HG02884 (cell line): Measurements from ENCODE around the gene KSR1.

Experiments used
- ATAC-seq: cut with Tn5 transposase; IDR thresholded peaks from one replicate; pipeline ENCODE4 v1.9.1; 2021; ENCODE audit warnings: mild to moderate bottlenecking, moderate library complexity; ENCODE audit not compliant: unreplicated experiment

Gene KSR1

GRCh38 chr17:27581016-27581415, 124.8 kb downstream of the KSR1 start:
- ATAC-seq: no peak

DNA sequence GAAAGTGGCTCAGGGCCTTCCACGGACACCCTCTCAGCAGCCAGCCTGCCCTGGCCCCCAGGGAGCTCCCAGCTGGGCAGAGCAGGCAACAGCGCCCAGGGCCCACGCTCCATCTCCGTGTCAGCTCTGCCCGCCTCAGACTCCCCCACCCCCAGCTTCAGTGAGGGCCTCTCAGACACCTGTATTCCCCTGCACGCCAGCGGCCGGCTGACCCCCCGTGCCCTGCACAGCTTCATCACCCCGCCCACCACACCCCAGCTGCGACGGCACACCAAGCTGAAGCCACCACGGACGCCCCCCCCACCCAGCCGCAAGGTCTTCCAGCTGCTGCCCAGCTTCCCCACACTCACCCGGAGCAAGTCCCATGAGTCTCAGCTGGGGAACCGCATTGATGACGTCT, 126.4 kb downstream of the KSR1 start:
- no peak for ATAC-seq

DNA sequence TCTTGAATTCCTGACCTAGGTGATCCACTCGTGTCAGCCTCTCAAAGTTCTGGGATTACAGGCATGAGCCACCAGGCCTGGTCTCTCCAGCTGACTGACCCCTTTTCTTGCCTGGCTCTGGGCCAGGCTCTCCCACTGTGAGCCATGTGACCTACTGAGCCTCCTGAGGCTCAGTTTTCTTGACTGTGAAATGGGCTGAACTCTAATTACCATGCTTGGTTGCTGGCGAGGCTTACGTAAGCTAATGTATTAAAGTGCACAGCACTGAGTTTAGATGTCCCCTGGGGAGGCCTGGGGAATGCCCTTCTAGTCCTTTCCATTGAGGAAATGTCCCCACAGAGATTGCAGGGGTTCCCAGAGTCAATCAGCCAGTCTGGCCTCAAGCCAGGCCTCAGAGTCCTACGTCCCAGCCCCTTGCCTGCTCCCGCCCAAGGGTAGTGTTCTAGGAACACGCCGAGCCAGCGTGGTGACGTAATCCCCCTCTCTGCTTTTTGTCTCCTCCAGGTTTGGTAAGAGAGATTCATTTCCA, 129.0 kb downstream of the KSR1 start:
- no peak for ATAC-seq

GRCh38 chr17:27585792-27586191, 129.5 kb downstream of the KSR1 start:
- ATAC-seq: no peak

GRCh38 chr17:27586203-27586721, 130.0 kb downstream of the KSR1 start:
- no peak for ATAC-seq

DNA sequence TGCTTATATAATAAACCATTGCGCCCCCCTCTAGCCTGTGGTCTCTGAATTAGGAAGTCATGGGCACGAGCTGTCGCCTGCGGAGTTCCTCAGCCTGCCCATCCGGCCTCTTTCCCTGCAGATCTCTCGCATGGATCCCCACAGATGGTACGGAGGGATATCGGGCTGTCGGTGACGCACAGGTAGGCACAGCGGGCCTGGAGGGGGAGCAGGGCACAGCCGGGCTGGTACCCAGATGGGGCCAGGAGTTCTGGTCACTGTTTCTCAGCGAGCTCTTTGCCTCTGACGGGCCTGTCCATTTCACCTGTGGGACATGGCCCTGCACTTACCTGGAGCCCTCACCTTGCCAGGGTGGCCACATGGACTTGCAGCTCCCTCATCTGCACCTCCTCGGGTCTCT, 132.1 kb downstream of the KSR1 start:
- ATAC-seq: no peak

DNA sequence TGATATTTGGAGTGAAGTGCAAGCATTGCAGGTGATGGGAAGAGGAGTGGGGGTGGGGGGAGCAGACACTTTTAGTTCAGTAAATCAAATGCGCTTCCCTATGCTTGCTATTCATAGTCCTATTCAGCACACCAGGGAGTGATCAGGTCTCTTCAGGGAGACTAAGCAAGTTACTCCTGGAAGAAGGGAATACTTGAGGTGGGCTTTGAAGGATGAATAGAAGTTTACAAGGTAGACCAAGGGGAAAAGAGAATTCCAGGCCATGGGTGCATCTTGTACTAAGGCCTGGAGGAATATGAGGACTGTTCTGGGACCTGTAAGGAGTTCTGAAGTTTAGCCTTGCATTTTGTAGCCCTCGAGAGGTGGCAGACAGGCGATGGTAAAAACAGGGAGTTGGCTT, 134.6 kb downstream of the KSR1 start:
- ATAC-seq: no peak

GRCh38 chr17:27591986-27592385, 135.7 kb downstream of the KSR1 start:
- ATAC-seq: no peak

DNA sequence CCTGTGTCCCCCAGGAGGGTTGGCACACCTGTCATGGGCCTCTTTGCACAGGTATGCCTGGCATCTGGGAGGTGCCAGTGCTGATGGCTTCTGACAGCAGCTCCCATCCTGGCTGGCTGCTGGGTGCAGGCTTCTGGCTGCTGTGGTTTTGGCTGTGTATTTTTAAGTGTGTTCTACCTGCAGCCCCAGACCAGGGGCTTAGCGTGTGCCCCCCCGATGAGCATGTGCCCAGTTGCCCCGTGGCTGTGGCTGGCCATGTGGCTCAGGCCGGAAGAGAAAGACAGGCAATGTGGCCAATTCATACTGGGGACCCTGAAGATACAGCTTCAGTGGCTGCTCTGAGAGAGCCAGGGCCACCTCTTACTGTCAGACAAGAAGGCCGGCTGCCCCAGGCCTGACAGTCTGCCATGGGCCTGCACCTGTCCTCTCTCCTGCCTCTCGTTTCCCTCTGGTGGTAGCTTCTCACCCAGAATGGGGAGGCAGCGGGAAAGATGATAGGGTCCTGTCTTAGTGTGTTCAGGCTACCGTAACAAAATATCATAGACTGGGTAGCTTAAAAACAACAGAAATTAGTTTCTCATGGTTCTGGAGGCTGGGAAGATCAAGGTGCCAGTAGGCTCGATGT, 137.1 kb downstream of the KSR1 start:
- no peak for ATAC-seq

- ATAC-seq: no peak
Observed at GRCh38 chr17:27593857-27594255, 137.6 kb downstream of the KSR1 start.

GRCh38 chr17:27595208-27595607, 139.0 kb downstream of the KSR1 start:
- no peak for ATAC-seq

DNA sequence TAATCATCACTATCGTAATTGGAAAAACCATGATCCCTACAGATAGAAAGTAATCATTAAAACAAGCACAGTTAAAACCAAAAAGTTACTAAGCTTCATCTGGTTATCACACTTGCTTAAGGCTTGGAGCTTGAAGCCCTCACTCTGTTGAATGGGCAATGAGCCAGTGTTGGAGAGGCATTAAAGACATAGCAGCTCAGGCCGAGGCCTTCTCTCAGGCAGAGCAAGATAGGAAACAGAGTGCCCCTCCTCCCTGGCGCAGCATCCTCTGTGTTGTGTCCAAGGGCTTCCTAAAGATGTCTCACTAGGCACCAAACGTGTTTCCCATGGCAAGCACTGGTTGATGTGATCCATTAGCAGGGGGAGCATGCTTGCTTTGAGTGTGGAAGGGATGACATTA, 139.8 kb downstream of the KSR1 start:
- no peak for ATAC-seq

- no peak for ATAC-seq
Observed at GRCh38 chr17:27596566-27597187, 140.4 kb downstream of the KSR1 start.

- no peak for ATAC-seq
Observed at GRCh38 chr17:27597188-27597580, 140.9 kb downstream of the KSR1 start.

DNA sequence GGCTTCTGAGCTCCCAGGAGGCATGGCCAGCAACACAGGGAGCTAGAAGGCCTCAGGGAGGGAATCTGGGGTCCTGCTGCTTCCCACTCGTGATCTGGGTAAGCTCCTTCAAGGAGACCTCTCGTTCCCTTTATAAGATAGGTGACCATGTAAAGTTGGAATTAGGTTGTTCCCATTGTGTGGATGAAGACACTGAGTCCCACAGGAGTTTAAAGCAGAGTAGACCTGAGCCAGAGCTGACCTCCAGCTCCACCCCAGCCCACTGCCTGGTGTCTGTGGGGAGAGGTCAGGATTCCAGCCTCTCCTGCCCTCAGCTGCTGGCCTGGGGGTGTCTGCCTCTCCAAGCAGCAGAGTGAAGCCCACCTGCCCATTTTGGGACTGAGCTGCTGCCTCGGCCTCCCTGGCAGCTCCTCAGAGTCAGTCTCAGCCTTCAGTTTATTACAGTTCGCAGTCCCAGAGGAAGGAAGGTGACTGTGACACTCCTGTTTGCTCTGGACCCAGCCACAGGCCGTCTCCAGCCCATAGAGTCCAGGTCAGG, 141.6 kb downstream of the KSR1 start:
- ATAC-seq: no peak

GRCh38 chr17:27598337-27599050, 142.2 kb downstream of the KSR1 start:
- ATAC-seq: no peak

DNA sequence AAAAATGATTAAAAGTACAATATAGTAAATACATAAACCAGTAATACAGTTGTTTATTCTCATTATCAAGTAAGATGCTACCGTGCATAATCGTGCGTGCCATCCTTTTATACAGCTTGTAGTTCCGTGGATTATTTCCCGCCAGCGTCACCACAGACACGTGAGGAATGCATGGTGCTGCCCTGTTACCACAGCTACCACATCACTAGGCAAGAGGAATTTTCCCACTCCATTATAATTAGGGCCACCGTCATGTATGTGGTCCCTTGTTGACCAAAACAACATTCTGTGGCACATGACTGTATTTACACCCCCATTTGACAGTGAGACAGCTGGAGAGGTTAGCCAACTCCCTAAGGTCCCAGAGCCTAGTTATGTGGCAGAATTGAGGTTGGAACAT, 144.2 kb downstream of the KSR1 start:
- ATAC-seq: no peak

GRCh38 chr17:27601069-27601974, 145.1 kb downstream of the KSR1 start:
- ATAC-seq: no peak

DNA sequence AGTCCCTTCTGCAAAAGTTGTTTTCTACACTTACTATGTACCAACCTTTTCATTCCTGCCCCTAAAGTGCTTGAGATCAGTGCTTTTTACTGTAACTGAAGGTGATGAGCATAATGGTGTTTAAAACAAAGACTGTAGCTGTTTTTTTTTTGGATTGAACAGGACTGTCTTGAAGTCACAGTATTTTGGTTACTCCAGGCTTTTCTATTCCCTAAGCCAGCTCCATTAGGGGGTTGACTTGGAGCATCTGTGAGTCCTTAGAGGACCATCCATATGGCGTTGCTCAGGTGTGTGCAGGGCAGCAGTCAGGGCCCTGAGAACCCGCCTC, 145.7 kb downstream of the KSR1 start:
- no peak for ATAC-seq

GRCh38 chr17:27602721-27603420, 146.6 kb downstream of the KSR1 start:
- peak; percentile 52 for ATAC-seq
